NCI-H345 treated with DMSO at 0.1 percent for 48 hours (cell line): ENCODE data around the gene VSTM2L.
A peak's percentile ranks its signal among the peaks of the same experiment; 100 is the strongest.

ENCODE experiments used
- DNase-seq: peaks from one replicate; lab custom pipeline; 2025; ENCODE audit not compliant: unreplicated experiment; lab: John Stamatoyannopoulos, UW

The VSTM2L gene

DNA sequence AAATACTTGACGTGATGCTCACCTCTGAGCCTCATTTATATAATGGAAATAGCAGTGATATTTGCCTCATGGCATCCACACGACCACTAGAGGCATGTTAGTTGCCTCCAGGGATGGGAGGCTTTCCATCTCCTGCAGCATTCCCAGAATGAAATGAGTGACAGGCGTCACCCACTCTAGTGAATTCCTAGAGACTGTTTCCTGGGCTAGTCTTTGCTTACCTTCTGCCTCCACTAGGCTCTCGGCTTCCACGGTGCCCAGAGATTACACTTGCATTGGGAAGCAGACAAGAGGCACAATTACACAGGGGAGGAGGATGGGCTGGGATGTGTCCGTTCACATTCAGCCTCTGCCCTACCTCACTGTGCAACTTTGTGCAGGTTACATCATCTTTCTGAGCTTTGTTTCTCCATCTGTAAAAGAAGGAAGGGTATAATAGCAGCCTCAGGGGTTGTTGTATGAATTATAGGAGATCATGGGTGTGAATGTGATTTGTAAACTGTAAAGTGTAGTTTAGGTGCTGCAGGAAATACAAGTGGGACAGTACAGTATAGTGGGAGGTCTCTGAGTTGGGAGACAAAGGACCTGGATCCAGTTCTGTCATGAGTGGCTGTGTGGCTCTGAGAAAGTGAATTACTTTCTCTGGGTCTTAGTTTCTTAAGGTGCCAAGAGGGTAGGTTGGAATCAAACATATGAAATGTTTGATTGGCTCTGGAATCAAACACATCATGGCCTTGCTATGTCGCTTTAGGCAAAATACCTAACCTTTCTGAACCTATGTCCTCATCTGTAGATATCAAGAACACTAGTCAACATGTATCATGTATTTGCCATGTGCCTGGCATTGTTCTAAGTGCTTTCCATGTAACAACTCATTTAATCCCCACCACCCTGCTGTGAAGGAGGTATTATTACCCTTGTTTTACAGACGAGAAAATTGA is 3.6 kb upstream of the VSTM2L start:
- no peak for DNase-seq

DNA sequence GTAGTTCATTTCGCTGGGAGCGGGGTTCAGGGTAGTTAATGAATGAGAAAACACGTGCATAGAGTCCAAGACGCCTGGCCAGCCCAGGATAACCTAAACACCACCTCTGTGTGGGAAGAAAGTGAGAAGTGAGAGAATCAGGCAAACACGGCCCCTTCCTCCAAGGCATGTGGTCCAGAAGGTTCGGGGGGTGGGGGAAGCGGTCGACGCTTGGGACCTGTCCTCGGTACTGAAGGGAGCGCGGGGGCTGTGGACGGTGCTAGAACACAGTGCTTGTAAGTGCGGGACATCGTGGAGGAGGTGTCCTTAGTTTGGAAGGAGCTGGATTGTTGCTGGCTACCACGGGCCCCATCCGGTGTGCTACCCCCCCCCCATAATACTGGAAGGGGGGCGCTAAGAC is 1.7 kb upstream of the VSTM2L start:
- DNase-seq, result no peak

GRCh38 chr20:37901654-37902503 is 1.0 kb upstream of the VSTM2L start:
- peak; percentile 38 for DNase-seq

DNA sequence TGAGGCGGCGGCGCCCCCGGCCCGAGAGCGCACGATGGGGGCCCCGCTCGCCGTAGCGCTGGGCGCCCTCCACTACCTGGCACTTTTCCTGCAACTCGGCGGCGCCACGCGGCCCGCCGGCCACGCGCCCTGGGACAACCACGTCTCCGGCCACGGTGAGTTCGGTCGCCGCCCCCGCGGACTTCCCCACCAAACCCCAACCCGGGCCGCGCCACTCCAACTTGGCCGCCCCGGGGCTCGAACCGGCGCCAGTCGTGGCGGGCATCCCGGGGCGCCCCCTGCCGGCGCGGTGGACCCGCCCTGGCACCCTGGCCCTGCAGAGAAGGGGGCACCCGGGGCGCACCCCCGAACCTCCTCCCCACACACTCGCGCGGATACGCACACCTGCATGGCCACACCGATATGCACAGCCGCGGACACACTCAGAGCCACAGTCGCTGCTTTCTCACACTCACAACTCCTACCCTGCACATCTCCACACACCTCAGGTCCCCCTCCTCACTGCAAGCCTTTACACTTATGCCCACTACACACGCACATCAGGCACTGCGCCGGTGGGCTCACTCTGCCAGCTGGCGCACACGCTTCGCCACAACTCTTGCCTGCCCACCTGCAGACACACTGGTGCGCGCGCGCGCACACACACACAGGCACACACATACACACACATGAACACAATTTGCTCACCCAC is 535 bp downstream of the VSTM2L start:
- no peak for DNase-seq

DNA sequence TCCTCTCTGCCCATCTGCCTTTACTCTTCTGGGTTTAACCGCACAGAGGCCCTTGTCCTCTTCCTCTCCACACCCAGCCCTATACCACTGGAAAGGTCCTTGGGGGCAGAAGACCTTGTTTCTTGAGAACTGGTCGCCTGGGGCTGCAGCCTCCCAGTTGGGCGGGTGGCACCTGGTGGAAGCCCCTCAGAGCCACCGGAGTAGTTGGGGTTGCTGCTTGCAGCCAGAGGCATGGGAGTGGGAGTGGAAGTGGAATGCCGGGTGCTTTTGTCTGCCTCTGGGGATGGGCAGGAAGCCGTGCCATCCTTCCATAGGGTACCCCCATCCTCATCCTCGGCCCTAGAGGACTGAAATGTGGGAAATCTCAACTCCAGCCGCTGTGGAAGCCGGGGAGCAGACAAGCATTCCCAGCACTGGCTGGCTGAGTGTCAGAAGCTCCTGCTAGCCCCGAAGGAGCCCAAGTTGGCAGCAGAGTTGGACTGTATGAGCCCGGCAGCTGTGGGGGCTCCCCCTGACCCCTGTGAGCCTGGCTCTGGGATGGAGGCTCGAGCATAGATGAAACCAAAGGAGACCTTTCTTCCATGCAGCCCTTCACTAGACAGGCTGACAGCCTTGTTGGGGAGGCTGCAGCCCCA is 1.2 kb downstream of the VSTM2L start:
- DNase-seq, result no peak

GRCh38 chr20:37904845-37905373 is 2.0 kb downstream of the VSTM2L start:
- DNase-seq, result no peak

- DNase-seq, result no peak
Observed at GRCh38 chr20:37905671-37906613, 3.0 kb downstream of the VSTM2L start.

DNA sequence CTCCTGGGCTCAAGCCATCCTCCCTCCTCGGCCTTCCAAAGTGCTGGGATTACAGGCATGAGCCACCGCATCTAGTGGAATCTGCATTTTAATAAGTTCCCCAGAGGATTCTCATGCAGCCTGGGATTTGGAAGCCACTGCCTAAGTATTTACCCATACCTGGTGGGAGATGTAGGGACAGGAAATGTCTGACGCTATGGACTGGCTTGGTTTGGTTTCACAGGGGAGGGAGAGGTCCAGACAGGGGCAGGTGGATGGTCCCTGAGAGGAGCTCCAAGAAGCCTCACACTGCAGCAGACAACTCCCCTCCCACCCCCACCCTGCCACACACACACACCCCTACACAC is 4.4 kb downstream of the VSTM2L start:
- DNase-seq, result no peak

DNA sequence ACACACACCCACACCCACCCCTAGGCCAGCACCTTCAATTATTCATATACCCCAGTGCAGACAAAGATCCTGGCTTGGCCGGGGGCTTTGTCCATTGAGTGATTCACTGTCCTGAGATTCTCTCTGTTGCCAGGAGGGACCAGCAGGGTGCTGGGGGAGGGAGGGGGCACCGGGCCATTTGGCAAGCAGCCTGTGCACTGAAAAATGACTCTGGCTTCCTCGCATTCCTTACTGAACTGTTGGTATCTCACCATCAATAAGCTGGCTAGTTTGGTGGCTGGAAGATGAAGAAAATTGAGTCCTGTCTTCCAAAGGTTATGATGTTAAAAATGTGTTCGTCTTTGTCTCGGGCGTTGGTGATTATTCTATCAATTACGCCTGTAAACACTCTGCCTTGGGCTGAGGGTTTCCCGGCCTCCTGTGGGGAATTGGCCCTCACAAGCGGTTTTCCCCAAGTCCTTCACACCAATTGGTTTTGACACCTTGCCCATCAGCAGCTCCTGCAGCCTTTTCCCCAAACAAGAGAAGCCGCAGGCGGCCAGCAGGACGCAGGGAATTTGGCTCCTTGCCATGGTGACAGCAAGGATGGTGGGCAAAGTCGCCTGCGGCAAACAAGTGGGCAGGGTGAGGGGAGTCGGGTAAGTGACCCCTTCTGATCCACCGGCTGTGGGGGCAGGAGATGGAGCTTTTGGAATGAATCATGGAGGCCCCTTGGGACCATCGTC is 4.9 kb downstream of the VSTM2L start:
- peak; percentile 81 for DNase-seq

DNA sequence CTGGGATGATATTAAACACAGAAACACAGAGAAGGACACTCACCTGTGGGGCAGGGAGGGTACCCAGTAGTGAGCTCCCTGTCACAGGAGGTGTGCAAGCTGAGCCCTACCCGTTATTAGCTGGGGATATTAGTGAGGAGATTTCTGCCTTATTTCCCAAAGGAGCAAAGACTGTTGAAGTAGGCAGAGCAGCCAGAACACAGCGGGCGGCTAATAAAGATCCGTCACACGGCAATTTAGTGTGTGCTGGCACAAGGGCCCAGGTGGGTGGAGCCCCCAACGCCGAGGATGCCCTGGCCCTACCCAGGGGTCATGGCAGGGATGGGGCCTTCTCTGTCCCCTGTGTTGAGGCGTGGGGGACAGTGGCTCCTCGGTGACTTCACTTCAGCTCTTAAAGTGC is 8.3 kb downstream of the VSTM2L start:
- no peak for DNase-seq

GRCh38 chr20:37911838-37912281 is 8.9 kb downstream of the VSTM2L start:
- no peak for DNase-seq

- DNase-seq, result no peak
Observed at GRCh38 chr20:37912874-37913273, 9.9 kb downstream of the VSTM2L start.

GRCh38 chr20:37913567-37914366 is 10.8 kb downstream of the VSTM2L start:
- no peak for DNase-seq

DNA sequence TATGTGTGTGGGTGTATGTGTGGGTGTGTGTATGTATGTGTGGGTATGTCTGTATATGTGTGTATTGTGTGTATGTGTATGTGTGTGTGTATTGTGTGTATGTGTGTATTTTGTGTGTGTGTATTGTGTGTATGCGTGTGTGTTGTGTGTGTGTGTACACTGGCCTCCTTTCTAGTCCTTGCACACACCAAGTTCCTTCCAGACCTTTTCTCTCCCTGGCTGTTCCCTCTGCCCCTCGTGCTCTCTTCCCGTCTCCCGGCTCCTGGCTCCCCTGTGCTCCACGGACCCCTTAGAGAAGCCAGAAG is 11.4 kb downstream of the VSTM2L start:
- DNase-seq, result no peak

GRCh38 chr20:37914672-37915433 is 11.9 kb downstream of the VSTM2L start:
- no peak for DNase-seq

GRCh38 chr20:37915434-37915787 is 12.5 kb downstream of the VSTM2L start:
- no peak for DNase-seq

DNA sequence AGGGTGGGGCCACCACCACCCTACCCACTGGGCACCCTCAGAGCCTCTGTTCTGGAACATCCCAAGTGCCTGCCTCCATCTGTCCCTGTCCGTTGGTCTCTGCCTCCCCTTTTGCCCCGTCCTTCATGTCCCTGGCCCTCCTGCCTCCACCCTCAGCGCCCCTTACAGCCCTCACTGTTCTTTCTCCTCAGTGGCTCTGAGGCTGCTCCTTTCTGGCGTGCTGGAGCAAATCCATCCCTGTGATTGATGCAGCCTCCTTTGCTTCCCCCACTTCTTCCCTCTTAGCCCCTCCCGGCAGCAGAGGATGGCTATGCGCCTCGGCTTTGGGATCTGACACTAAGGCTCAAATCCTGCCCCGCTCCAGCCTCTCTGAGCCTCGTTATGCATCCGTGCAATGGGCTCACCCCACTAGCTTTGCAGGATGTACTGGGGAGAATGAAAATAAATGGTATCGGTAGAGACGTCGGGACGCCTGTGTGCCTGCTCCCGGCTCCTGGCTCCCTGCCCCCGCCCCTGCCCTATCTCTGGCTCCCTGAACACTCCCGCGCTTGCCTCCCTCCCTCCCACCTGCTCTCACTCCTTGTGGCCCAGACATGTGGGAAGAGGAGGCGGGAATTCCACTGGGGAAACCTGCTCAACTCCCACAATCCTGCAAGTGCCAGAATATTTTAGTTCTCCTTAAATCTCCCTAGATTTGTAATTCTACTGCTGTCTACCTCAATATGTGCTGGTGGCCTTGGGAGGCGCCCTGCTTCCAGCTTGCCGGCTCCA is 13.1 kb downstream of the VSTM2L start:
- no peak for DNase-seq
